Measurements from ENCODE around the gene ACVRL1.

Gene ACVRL1

DNA sequence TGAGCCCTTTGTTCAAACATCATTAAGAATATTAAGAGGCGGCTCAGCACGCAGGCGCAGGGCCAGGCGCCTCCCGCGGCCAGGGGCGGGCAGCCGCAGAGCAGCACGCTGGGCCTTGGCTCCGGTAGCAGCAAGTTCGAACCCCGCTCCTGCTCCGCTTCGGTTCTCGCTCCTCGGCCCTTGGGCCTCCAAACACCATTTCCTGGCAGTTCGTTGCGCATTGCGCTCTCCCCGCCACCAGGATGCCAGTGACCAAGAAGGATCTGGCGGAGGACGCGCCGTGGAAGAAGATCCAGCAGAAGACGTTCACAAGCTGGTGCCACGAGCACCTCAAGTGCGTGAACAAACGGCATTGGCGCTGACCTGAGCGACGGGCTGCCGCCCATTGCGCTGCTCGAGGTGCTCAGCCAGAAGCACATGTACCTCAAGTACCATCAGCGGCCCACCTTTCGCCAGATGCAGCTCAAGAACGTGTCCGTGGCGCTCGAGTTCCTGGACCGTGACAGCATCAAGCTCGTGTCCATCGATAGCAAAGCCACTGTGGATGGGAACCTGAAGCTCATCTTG lies 6.9 kb upstream of the ACVRL1 start:
- no peak for DNase-seq

DNA sequence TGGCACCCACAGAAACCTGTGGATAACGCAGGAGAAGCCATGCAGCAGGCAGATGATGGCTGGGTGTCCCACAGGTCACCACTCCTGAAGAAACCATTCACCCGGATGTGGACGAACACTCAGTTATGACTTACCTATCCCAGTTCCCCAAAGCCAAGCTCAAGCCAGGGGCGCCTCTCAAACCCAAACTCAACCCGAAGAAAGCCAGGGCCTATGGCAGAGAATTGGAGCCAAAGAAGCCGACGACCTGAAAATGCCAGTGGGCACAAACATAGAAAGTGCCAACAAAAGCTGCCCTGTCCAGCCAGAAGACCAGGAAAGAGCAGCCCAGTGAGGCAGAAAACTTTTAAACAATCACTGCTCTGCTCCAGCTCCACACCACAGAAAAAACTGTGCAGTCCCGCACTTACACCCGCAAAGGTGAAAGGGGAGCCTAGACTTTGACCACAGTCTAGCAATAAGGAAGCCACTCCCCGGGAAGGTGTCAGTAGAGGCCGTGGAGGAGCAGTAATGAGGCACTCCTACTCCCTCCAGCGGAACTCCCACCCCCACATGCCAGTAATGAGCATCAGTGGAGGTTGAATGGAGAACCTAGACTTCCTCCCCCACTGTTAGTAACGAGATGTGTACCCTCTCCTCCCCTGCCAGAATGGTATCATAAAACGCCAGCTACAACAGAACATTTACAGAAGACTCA lies 6.0 kb upstream of the ACVRL1 start:
- DNase-seq, result no peak

GRCh38 chr12:51901881-51902280 lies 5.4 kb upstream of the ACVRL1 start:
- no peak for DNase-seq

GRCh38 chr12:51904951-51905470 lies 2.3 kb upstream of the ACVRL1 start:
- no peak for DNase-seq

- DNase-seq, result peak; percentile 19
Measured at GRCh38 chr12:51905471-51906429, 1.6 kb upstream of the ACVRL1 start.

DNA sequence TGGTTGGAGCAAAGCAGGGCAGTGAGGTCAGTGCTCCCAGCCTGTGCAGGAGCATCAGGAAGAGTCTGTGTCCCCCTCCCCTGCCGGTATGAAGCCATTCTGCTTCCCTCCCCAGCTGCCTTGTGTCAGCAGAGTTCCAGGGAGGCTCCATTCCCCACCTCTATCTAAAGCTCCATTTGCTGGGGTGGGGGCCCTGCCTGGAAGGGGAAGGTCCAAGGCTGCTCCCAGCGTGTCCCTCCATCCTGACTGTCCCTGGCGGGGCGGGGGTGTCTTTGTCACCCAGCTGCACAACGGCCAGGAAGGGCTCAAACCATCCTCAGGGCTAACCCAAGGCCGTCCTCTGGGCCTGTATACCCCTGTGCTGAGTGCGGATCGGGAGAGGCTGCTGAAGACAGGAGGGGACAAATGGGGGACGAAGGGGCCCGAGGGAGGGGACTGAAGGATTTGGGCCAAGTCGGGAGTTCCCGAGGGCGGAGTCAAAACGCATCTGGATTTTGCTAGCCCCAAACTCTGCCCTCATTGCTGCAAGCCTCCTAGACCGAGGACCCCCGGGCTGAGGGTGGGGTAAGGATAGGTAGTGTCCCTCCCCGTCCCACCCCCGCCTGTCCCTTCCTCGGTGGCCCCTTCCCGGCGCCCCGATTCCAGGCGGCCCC lies 748 bp upstream of the ACVRL1 start:
- DNase-seq, result no peak

DNA sequence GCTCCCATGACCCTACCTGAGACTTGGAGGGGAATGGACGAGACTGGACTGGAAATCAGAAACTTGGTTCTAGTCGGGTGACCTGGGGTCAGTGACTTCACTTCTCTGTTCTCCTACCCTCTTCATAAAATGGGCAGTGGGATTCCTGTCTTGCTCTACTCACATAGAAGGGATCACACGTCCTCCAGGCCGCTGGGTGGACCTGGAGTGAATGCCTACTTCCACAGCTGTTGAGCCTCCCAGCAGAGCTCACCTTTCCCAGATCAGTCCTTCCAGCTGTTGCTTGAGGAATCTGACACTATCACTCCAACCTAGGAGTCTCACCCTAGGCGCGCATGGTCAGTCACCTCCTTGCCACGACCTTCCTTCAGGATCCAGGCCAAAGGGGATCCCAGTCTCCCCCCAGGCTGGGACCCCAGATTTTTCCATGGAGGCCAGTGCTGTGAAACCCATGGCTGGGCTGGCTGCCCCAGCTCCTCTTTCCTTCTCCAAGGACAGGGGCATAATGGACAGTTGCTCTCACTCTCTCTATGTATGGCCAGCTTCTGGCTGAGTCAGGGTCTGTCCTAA lies 637 bp downstream of the ACVRL1 start:
- no peak for DNase-seq

DNA sequence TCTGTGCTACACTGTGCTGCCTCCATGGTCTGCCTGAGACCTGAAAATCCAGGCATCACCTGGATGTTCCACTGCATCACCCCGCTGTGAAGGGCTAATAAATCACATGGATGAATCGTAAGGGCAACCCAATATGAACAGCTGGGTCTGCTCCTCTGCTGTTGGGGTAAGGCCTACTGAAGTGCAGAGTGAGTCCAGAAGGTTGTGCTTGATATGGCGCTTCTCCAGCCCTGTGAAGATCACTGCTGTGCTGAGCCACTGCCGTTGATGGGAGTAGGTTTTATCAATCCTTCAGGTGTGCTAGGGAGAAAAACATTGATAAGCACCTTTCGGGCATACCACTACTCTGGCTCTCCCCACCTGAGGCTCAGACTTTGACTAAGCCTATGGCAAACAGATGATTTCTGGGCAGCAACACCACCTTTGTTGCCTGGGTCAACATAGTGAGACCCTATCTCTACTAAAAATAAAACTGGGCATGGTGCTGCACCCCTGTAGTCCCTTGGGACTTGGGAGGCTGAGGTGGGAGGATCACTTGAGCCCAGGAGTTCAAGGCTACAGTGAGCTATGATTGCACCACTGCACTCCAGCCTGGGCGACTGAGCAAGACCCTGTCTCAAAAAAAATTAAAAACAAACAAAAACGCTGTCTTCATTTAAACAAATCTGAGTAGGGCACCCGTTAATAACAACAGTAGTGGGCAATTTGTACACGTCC lies 1.7 kb downstream of the ACVRL1 start:
- DNase-seq, result no peak

DNA sequence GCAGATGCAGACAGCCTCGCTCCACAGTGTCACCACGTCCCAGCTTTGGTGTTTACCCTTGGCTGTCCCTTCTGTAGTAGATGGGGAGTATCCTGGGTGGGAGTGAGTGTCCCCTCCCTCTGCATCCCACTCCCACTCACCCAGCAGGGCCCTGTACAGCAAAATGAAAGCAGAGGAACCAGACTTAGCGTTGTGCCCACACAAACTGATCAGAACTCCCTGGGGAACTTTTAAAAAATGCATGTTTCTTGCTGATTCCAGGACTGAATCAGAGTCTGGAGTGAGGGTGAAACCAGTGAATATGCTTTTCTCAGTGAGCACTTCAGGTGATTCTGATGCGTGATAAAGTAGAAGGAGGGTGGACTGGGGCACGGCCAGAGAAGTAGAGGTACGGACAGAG lies 2.9 kb downstream of the ACVRL1 start:
- DNase-seq, result no peak

- no peak for DNase-seq
Measured at GRCh38 chr12:51910691-51911090, 3.4 kb downstream of the ACVRL1 start.

GRCh38 chr12:51911307-51911706 lies 4.0 kb downstream of the ACVRL1 start:
- DNase-seq, result no peak

GRCh38 chr12:51911788-51912711 lies 4.7 kb downstream of the ACVRL1 start:
- DNase-seq, result peak; percentile 13

- DNase-seq, result no peak
Measured at GRCh38 chr12:51913071-51914033, 6.0 kb downstream of the ACVRL1 start.

GRCh38 chr12:51914034-51914923 lies 7.0 kb downstream of the ACVRL1 start:
- no peak for DNase-seq

DNA sequence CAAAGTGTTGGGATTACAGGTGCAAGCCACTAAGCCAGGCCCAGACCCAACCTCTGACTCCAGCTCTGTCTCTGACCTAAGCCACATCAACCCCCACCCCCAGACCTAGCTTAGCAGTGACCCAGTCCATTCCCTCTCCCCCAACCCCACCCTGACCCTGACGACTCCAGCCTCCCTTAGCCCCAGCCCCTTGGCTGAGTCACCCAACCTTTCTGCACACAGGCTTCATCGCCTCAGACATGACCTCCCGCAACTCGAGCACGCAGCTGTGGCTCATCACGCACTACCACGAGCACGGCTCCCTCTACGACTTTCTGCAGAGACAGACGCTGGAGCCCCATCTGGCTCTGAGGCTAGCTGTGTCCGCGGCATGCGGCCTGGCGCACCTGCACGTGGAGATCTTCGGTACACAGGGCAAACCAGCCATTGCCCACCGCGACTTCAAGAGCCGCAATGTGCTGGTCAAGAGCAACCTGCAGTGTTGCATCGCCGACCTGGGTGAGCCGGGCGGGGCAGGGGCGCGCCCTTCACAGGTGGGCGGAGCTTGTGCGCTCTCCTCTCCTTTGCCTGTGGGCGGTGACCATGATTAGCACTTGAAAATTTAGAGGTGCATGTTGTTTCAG lies 7.8 kb downstream of the ACVRL1 start:
- DNase-seq, result no peak

- no peak for DNase-seq
Measured at GRCh38 chr12:51915951-51916350, 8.6 kb downstream of the ACVRL1 start.

DNA sequence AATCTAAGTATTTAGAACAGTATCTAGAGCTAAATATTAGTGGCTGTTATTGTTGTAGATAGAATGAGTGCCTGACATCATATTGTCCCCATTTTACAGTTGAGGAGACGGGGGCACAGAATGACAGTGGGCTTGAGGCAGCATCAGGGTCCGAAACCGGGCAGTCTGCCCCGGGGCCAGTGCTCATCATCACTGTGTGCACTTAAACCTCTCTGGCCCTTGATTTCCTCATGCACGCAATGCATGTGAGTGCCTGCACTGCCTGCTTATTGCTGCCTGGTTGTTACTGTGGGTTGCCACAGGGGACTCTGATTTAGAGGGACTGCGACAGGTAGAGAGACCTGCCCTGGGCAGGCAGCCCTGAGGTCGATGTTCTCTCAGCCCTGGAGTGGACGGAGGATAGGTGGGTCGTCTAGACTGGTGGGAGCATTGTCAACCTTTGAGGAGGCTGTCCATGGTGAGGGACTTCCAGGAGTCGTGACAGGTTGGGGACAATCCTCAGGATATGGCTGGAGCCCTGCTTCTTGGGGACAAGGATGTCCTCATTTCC lies 9.8 kb downstream of the ACVRL1 start:
- no peak for DNase-seq

Data from CD4-positive, alpha-beta T cell treated with Interferon gamma for 1 hour (primary cell).